GM19193 (cell line): ENCODE results near the gene CTBP2.

Experiments
- POLR2A ChIP-seq: IDR thresholded peaks from 4 replicates; pipeline ENCODE4 v1.6.1; 2011; ENCODE audit not compliant: insufficient read depth, insufficient read length; ENCODE audit errors: extremely low read depth

CTBP2 gene

DNA sequence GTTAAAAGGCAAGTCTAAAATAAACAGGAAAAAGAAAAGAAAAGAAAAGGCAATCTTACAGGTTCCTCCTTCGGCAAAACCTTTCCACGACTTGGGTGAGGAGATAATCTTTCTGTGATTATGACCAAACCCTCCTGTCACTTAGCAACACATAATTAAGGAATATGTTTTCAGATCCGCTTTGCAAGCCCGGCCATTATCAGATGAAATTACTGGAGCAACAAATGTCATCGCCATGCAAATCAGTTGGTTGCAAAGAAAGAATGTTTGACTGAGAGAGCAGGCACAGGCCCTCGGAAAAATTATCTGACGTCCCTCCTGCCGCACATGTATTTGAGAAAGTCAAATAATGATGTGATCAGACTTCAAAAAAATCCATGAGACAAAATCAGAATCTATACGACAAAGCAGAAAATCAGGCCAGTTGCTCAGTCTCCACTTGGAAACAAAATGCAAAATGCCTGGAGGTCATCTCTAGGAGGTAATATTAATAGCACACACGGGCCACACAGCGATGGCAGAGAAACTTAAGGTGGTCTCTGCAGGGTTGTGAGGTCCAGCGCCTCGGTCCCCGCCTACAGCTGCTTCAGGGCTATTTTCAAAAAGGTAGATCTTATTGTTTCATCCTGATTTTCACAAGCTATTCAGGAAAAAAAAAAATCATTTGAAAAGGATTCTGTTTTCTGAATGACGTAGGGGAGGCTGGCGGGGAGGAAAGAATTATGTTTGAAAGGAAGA lies 135.7 kb downstream of the CTBP2 start:
- TF ChIP-seq POLR2A = no peak

DNA sequence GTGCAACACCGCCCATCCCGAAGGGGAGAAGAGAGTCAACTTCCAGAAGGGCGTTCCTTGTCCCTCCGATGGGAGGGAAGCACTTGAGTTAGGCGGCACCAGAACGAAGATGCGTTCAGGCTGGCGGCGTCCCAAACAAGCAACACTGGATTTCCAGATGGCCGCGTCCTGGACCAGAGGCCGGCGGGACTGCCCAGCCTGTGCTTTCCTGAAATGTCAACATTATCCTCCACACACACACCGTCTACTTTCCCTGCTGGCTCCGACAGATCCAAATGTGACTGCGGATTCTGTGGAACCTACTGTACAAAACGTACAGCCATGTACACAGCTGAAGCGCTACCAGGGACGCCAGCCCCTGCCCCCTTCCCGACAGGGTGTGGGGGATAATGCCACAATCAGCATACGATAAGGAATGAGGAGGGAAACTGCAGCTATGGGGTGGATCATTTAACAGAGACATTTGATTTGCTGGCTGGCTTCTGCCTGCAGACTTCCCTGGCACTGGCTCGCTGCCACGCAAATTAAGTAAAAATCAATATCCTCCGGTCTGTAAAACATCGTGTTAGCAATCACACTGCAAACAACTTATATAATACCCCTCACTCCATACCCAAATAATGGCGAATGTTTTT lies 136.4 kb downstream of the CTBP2 start:
- TF ChIP-seq POLR2A = no peak

DNA sequence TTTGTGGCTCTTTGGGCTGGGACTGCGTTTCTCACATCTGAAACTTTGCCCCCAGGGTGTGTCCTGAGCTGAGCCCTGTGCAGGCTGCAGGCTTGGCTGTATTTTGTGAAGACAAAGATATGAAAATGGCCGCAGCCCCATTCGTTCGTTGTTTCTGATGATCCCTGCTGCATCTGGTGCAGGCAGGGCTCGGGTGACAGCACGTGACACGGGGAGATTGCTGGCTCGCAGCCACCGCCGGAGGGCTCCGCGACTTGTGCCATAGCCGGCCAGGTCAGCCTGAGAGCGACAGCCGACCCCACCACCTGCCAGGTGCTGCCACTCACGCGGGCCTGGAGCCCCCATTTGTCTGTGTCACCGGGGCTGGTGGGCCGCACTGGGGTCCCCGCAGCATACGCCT lies 137.1 kb downstream of the CTBP2 start:
- no peak for TF ChIP-seq POLR2A

DNA sequence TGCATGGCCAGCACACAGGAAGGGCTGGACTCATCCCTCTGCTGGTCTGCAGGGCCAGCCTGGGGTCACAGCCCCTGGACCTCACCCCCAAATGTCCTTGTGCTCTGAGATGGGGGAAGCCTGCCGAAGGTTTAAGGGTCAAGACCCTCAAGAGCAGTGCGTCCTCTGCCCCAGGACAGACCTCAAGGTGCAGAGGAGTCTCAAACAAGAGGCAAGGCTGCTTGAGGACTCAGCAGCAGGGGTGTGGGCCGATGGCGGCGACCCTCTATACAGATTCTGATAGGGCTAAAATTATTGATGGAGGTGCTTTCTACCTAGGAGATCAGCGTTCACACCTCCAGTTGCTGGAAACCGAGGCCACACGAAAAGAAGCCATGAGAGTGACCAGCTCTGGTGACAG lies 137.7 kb downstream of the CTBP2 start:
- no peak for TF ChIP-seq POLR2A

DNA sequence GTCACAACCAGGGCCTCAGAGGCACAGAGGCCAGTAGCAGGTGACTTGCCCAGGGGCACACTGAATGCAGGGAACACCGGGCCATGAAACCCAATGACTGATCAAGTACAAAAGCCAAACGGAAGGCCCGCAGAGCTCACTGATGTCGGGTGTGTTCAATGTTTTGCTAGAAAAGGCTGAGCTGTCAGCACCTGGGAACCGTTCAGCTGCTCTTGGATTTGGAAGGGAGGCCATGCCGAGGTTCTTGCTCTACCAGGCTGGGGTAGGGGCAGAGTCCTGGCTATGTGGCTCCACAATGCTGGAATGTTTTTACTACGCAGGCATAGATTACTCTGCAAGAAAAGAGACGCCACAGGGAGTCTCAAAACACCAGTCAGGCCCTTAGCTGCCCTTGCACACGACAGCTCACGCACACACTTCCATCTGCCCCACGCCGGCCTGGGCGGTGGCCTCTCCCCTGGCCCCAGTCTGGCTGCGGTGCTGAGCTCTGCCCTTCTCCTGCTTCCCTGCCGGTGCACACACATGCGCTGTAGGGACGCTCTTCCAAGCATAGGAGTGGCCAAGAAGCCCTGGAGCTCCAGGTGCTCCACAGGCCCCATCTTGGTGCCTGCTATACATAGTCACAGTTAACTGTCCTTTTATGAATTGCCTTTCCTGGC lies 138.5 kb downstream of the CTBP2 start:
- no peak for TF ChIP-seq POLR2A

DNA sequence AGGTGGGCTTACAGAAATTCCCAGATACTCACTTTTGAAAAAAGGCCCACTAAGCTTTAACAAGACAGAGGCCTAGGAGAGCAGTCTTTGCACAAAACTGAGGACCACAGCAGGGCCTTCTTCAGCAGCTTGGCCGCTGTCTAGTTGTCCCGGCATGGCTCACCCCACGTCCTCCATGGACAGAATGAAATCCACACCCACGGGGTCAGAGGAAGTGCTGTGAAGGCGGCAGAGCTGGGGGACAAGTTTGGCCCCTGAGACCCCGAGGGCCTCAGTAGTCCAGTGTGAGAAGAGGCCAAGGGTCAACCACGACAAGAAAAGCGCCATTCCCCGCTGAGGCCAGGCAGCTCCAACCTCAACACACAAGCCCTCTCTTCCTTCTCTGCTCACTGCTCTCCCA lies 139.5 kb downstream of the CTBP2 start:
- no peak for TF ChIP-seq POLR2A

DNA sequence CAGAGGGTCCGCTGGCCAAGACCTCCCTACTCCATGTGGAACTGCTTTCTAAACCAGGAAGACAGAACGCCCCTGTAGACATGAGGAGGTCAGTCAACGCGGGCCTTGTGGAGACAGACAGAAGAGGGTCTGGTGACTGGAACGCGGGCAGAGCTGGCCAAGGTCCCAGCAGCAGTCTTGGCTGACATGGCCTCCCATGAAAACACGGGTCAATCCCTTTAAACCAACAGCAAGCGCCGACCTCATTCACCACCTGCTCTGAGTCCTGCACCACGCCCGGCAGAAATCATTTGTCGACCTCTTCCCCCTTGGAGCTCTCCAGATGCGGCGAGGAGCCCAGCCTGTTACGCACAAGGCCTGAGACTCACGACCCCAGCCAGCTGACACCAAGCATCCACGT lies 140.0 kb downstream of the CTBP2 start:
- no peak for TF ChIP-seq POLR2A

DNA sequence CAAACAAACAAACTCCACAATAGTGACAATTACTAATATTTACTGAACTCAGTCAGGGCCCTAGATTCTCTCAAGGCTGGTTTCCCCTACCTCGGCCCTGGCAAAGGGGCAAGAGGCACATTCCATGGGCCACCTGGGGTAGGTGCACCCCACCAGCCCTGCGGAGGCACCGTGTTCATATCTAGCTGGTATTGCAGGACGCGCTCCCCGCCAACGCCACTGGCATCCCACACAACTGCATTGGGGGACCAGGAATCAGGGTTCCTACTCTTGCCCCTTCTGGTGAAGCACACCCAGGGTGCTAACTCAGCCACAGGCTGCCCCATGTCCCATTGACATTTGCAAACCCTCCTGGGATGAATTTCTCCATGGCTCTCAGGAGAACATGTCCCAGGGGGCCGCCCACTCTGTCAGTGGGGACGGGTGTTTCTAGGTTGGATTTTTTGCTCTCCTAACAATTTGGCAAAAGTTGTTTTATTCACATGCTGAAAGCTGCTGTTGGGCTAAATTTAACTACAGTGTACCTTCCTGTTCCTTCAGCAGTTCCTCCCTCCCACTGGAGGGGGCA lies 141.7 kb downstream of the CTBP2 start:
- TF ChIP-seq POLR2A = no peak

DNA sequence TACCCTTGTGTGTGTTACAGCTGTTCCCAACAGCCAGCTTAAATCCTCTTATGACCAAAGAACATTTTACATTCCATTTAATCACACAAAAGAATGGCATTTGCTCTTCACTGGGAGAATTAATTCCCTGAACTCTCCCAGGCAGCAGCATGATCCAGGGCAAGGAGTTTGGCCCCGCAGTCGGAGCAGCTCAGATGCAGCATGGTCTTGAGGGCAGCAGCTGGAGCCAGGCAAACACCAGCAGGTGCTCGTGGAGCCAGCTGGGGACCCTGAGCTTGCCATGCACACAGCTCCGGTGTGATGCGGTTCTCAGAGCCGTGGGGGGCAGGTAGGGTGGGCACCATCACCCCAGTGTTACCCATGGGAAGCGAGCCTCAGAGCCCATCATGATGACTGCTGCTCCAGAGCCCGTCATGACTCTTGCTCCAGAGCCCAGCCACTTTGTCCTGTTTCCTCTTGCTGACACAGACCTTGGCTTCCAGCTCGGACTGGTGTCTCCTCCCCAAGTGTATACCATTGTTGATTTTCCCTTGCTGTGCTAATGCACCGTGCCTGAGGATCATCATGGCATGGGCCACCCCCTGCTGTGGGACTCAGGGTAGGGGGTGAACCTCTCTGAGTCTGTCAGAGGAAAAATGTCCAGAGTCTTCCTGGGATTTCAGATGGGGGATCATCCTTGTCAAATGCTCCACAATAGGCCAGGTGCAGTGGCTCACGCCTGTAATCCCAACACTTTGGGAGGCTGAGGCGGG lies 142.6 kb downstream of the CTBP2 start:
- no peak for TF ChIP-seq POLR2A

DNA sequence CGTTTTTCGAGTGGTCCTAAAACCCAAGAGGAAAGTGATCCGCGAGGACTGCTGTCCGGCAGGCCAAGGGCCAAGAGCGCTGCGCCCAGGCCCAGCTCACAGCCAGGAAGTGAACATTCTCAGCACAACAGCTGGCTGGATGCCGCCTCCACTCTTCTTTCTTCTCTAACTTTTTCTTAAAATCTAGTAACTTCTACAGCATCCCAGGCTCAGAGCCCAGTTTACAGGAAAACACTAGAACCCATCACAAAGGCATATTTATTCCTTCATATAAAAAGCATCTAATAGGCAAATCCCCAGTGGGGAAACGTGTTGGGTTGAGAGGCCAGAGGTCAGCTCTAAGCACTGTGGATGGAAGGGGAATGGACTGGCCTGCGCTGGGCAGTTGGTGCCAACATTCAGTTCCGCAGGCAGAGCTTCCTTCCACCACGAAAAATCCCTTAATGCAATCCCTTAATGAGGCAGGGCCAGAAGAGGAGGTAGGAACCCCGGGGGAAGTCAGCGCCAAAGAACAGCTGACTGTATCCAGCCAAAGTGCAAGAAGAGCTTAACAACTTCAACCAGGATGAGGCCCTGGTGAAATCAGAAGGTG lies 143.7 kb downstream of the CTBP2 start:
- TF ChIP-seq POLR2A = no peak

DNA sequence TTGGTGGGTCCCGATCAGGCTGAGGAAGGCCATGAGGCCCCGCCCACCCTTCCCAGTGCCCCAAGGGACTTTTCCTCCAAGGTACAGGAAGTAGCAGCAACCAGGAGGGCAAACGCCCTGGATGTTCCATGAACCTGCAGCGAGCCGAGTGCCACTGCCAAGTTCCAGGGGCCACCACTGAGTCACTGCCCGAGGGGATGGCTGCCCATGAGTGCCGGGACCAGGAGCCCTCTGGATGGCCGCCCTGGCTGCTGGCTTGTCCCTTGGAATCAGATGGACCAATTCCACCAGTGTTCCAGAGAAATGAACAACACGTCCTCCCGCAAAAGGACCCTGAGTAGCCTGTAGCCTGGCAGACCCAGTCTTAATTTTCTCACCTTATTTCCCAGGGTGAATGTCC lies 144.2 kb downstream of the CTBP2 start:
- TF ChIP-seq POLR2A = no peak

DNA sequence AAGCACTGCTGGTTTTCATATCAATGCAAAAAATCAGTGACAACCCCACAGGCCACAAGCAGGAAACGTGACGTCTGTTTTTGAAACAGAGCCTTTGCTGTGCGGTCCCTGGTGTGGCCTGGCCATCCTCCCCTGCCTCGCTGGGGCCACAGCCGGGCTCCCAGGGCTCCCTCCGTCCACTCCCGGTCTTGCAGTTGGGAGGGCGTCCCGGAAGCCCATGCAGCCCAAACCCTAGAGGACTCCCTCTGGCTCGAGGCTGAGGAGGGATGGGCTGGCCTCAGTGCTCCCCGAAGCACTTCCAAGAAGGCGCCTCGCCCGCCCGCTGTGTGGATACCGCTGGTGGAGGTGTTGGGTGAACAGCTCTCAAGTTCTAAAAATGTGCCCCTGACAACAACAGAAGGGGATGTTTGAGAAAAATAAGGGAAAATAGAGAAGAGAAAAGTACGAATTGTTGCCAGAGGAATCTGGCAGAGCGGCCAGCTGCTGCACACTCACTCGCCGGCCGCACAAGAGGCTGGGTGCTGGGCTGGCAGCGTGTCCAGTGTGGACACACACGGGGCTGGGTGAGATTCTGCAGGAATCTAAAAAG lies 144.9 kb downstream of the CTBP2 start:
- no peak for TF ChIP-seq POLR2A

DNA sequence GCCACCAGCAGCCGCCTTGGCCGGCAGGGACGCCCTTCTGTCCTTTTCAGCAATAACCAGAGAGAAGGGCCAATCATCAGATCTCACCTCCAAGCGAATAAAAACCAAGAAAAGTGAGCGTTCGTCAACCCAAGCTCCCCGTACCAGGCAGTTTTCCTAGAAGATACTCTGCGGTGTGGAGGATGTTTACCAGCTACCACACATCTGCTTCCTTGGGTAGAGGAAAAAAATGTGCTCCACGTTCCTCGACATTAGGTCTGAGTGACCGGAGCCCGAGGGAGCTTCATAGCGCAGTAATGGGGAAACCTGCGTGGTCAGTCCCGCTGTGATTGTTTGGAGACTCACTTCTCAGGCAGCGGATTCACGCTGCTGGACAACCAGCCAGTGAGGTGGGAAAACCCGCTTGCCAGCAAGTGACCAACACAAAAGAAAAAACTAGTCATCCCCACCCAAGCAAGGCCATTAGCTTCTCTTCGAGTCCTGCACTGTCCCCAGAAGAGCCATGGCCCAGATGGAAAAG lies 145.5 kb downstream of the CTBP2 start:
- TF ChIP-seq POLR2A = no peak
